H1 (cell line): ENCODE results near the gene DNAJA3. TPM values are rescaled to one million over a fixed set of nuclear protein-coding genes. Genes with fewer than 3 reads are reported as not detected.

Source experiments
- BCL11A ChIP-seq, 2 experiments: IDR thresholded peaks; one replicate each; pipeline ENCODE4 v1.6.1; 2011; ENCODE audit warnings: low read depth in 2 of 2, low read length in 2 of 2, mild to moderate bottlenecking in 2 of 2
- BRCA1 ChIP-seq: IDR thresholded peaks from 2 replicates; pipeline ENCODE4 v1.6.1; 2012; ENCODE audit warnings: low read depth, low read length, improper control_type of control experiment
- E2F6 ChIP-seq: IDR thresholded peaks from 2 replicates; pipeline ENCODE4 v1.6.1; 2012; ENCODE audit warnings: inconsistent platforms
- EP300 ChIP-seq, 2 experiments: IDR thresholded peaks; 1 replicate in 1 of 2; 2 replicates in 1 of 2; pipeline ENCODE4 v1.6.1; 2011 to 2012; ENCODE audit warnings: low read depth in 2 of 2, low read length in 2 of 2, mild to moderate bottlenecking in 2 of 2, borderline replicate concordance in 1 of 2, inconsistent platforms in 1 of 2, moderate library complexity in 1 of 2
- GTF2F1 ChIP-seq: IDR thresholded peaks from 2 replicates; pipeline ENCODE4 v1.6.1; 2012; ENCODE audit warnings: low read depth, low read length, improper control_type of control experiment, borderline replicate concordance
- HDAC2 ChIP-seq, 2 experiments: fragments of 300-600 bp in 1 of 2; sonication (generic) in 1 of 2; IDR thresholded peaks; 2 replicates each; pipeline ENCODE4 v1.6.1; 2011 to 2012; ENCODE audit warnings: low read depth in 2 of 2, low read length in 2 of 2, mild to moderate bottlenecking in 2 of 2, moderate library complexity in 2 of 2, borderline replicate concordance in 1 of 2, inconsistent platforms in 1 of 2
- HDAC6 ChIP-seq: IDR thresholded peaks from one replicate; pipeline ENCODE4 v1.7.1; 2012; ENCODE audit warnings: low read depth, mild to moderate bottlenecking, inconsistent platforms, low read length, moderate library complexity
- JUND ChIP-seq: IDR thresholded peaks from 2 replicates; pipeline ENCODE4 v1.6.1; 2011; ENCODE audit warnings: mild to moderate bottlenecking, improper control_type of control experiment, low read length
- KDM4A ChIP-seq: IDR thresholded peaks from one replicate; pipeline ENCODE4 v1.7.1; 2012; ENCODE audit warnings: low read depth, mild to moderate bottlenecking, moderate library complexity, low read length, inconsistent platforms; ENCODE audit not compliant: severe bottlenecking
- MAFK ChIP-seq: IDR thresholded peaks from 2 replicates; pipeline ENCODE4 v1.6.1; 2012; ENCODE audit warnings: low read depth, mild to moderate bottlenecking, improper control_type of control experiment, low read length
- POLR2A ChIP-seq, 2 experiments: IDR thresholded peaks; 1 replicate in 1 of 2; 2 replicates in 1 of 2; pipeline ENCODE4 v1.6.1; 2011; ENCODE audit warnings: low read depth in 2 of 2, low read length in 2 of 2, mild to moderate bottlenecking in 2 of 2; ENCODE audit errors: control extremely low read depth in 1 of 2
- POLR2AphosphoS5 ChIP-seq: IDR thresholded peaks from 2 replicates; pipeline ENCODE4 v1.6.1; 2011; ENCODE audit warnings: low read depth, low read length
- RFX5 ChIP-seq: IDR thresholded peaks from 2 replicates; pipeline ENCODE4 v1.6.1; 2011; ENCODE audit warnings: low read depth, low read length, improper control_type of control experiment, borderline replicate concordance
- RXRA ChIP-seq: IDR thresholded peaks from 2 replicates; pipeline ENCODE4 v1.6.1; 2011; ENCODE audit warnings: low read depth, mild to moderate bottlenecking, low read length, moderate library complexity; ENCODE audit not compliant: insufficient read depth
- SAP30 ChIP-seq: fragments of 300-600 bp; sonication (generic); IDR thresholded peaks from 2 replicates; pipeline ENCODE4 v1.7.1; 2012; ENCODE audit warnings: low read length, moderate library complexity, mild to moderate bottlenecking, inconsistent platforms; ENCODE audit not compliant: insufficient read depth, insufficient replicate concordance
- SIX5 ChIP-seq: IDR thresholded peaks from 2 replicates; pipeline ENCODE4 v1.6.1; 2011; ENCODE audit warnings: mild to moderate bottlenecking, low read depth, low read length
- SUZ12 ChIP-seq: fragments of 200-600 bp; sonication (generic); IDR thresholded peaks from 2 replicates; pipeline ENCODE4 v1.6.1; 2012; ENCODE audit warnings: mild to moderate bottlenecking, inconsistent platforms, low read length, moderate library complexity, mixed read lengths
- TAF7 ChIP-seq: optimal IDR thresholded peaks from 2 replicates; pipeline ENCODE3; 2011; ENCODE audit warnings: low read depth, mild to moderate bottlenecking, inconsistent platforms, low read length, moderate library complexity, borderline replicate concordance
- ZNF274 ChIP-seq: IDR thresholded peaks from 2 replicates; pipeline ENCODE4 v1.7.0; 2012; ENCODE audit warnings: low read length, borderline replicate concordance; ENCODE audit errors: extremely low read depth
- polyA plus RNA-seq, 7 experiments: library from polyadenylated mRNA; depleted of rRNA in 3 of 7; stranded (reverse) in 5 of 7; unstranded in 2 of 7; fragments of >200 nt in 5 of 7; fragments of 200-250 nt in 2 of 7; gene quantifications; 1 replicate in 5 of 7; 2 replicates in 1 of 7; 4 replicates in 1 of 7; pipeline versions ENCODE4 v1.2.1 to v1.2.3, GENCODE V29; 2011 to 2013; ENCODE audit warnings: missing spikeins in 2 of 7, mixed read lengths in 2 of 7
- total RNA-seq: library from RNA; stranded (reverse); fragmentation: NEBNext Ultra II Directional; extraction: Animal tissue kit (Norgen Biotek cat#: 25700); gene quantifications from 2 replicates; pipeline ENCODE4 v1.2.1, GENCODE V29; 2021
- TF ChIP-seq, protein P1 (sequence below): IDR thresholded peaks from 2 replicates; pipeline ENCODE4 v1.6.1; 2012; ENCODE audit warnings: low read length, inconsistent platforms

DNAJA3 gene
- total and polyA plus RNA-seq, 2 of the 8 experiments (the other 6 are each of a cell fraction or from before 2014, with no cell fraction given) = 37.3 to 59.1 TPM

GRCh38 chr16:4475880-4476788, 50.5 kb downstream of the DNAJA3 start, which contains the start of gene HMOX2 (continued):
- TF ChIP-seq BCL11A (IDR thresholded peaks at IDR 0.05; ENCODE audit: low read depth in 2 of 2, low read length in 2 of 2) (no peak), E2F6 (peak; percentile 100), GTF2F1 (peak; percentile 19; the same call in 1 of the 2 replicates), TAF7 (peak; percentile 78), ZNF274 (no peak), JUND (no peak), POLR2A (IDR thresholded peaks at IDR 0.05; ENCODE audit: control extremely low read depth in 1 of 2, low read depth in 2 of 2, low read length in 2 of 2) (peak in 1 of 2 experiments; percentile 73; a peak in 2 of 3 replicates), SIX5 (no peak), SAP30 (no peak), BRCA1 (no peak), MAFK (no peak), EP300 (IDR thresholded peaks at IDR 0.05; ENCODE audit: borderline replicate concordance in 1 of 2, low read depth in 2 of 2, low read length in 2 of 2) (0 out of 3 replicates have a peak, but pooled peaks of 1 of the 2 experiments have one; percentile 40), HDAC2 (IDR thresholded peaks at IDR 0.05; ENCODE audit: borderline replicate concordance in 1 of 2, low read depth in 2 of 2, low read length in 2 of 2) (peak in 1 of 2 experiments; percentile 66; a peak in 2 of 4 replicates), KDM4A (peak; percentile 99), HDAC6 (no peak), SUZ12 (no peak), POLR2AphosphoS5 (peak; percentile 84), RXRA (no peak), RFX5 (no peak)
- TF ChIP-seq, protein P1, sequence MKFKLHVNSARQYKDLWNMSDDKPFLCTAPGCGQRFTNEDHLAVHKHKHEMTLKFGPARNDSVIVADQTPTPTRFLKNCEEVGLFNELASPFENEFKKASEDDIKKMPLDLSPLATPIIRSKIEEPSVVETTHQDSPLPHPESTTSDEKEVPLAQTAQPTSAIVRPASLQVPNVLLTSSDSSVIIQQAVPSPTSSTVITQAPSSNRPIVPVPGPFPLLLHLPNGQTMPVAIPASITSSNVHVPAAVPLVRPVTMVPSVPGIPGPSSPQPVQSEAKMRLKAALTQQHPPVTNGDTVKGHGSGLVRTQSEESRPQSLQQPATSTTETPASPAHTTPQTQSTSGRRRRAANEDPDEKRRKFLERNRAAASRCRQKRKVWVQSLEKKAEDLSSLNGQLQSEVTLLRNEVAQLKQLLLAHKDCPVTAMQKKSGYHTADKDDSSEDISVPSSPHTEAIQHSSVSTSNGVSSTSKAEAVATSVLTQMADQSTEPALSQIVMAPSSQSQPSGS = no peak; the same call in 1 of the 2 replicates
